Measurements from ENCODE around the gene TBC1D22A. TPM values are rescaled to one million over a fixed set of nuclear protein-coding genes. Genes with fewer than 3 reads are reported as not detected.

Gene TBC1D22A
- total RNA-seq, 4 donors from 2014 or later = 18.8 to 25.2 (median 23.1) TPM

DNA sequence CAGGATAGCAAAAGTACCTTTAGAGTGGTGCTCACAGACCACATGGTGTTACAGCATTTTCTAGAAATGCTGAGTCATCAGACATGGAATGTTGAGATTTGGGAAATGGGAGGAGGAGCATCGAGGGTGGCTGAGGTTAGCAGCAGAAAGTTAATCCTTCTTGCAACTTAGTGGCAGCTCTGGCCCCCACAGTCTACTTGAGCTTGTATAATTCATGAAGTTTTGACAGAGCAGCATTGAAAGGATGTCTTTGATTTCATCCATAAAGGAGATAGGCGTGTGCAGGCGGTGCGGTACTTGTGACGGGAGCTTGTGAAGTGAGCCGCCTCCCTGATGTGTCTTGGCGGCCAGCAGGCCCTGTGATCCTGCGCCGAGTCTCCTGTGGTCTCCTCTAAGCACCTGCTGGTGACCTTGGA, 330.5 kb downstream of the TBC1D22A start:
- intact Hi-C loops (cut with DNase I; ENCODE audit: low total_unique reads) = no loop called here
- DNase-seq (no peak), ATAC-seq (no peak)
- no peak overlapping the region for H3K4me3 ChIP-seq
- no peaks in the 10 kb centered on the region for H3K36me3 ChIP-seq
- no peak overlapping the region for H3K27ac ChIP-seq
- in situ Hi-C loops (cut with MboI; ENCODE audit: low sequenced_read_pairs in 4 of 4) = no loop called here
- TF ChIP-seq POLR2A (IDR thresholded peaks at IDR 0.05) (no peak), CTCF (IDR thresholded peaks at IDR 0.05 in 4 of 5, conservative IDR thresholded peaks at IDR 0.05 in 1 of 5) (no peak)
- H3K4me1 ChIP-seq = no peaks in the 10 kb centered on the region
- H3K9me3 ChIP-seq = peaks cover 0 to 2% (median 0%) of the 10 kb centered on the region in 3 donors
- H3K27me3 ChIP-seq = no peaks in the 10 kb centered on the region

- ATAC-seq = no peak
- Histone ChIP-seq H3K9me3 (peaks cover 0 to 2% (median 0%) of the 10 kb centered on the region in 3 donors), H3K4me1 (no peaks in the 10 kb centered on the region), H3K27ac (no peak overlapping the region), H3K4me3 (no peak overlapping the region), H3K36me3 (no peaks in the 10 kb centered on the region), H3K27me3 (no peaks in the 10 kb centered on the region)
- no peak for DNase-seq
- intact Hi-C loops (cut with DNase I; ENCODE audit: low total_unique reads) (no loop called here), in situ Hi-C loops (cut with MboI; ENCODE audit: low sequenced_read_pairs in 4 of 4) (no loop called here)
- TF ChIP-seq POLR2A (IDR thresholded peaks at IDR 0.05) (no peak), CTCF (IDR thresholded peaks at IDR 0.05 in 4 of 5, conservative IDR thresholded peaks at IDR 0.05 in 1 of 5) (no peak)
These were observed 331.3 kb downstream of the TBC1D22A start for GRCh38 chr22:47093720-47094119.

DNA sequence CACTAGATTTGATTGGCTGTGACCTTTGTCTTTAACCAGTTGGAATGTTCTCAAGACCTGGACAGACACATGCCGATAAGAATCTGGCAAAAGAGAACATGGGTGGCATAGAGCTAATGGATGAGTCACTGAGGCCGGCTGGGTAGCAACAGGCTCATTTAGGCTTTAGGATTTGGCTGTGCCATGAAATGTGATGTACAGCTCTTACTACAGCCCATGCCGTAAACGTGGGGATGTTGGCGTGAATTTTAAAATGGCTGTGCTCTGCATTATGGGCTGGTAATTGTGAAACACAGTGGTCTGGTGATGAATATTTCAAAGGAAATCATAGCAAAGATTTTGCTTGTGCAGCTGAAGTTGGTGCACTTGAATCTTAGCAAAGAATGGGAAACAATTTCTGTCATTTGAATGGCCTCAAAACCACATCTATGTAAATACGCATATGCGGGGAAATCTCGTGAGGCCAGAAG, 332.4 kb downstream of the TBC1D22A start:
- ATAC-seq (no peak), DNase-seq (no peak)
- Histone ChIP-seq H3K36me3 (no peaks in the 10 kb centered on the region), H3K9me3 (peaks cover 0 to 2% (median 0%) of the 10 kb centered on the region in 3 donors), H3K27ac (no peak overlapping the region), H3K27me3 (no peaks in the 10 kb centered on the region), H3K4me3 (no peak overlapping the region), H3K4me1 (no peaks in the 10 kb centered on the region)
- in situ Hi-C loops (cut with MboI; ENCODE audit: low sequenced_read_pairs in 4 of 4) = no loop called here
- intact Hi-C loops (cut with DNase I; ENCODE audit: low total_unique reads) = no loop called here
- TF ChIP-seq POLR2A (IDR thresholded peaks at IDR 0.05) (no peak), CTCF (IDR thresholded peaks at IDR 0.05 in 4 of 5, conservative IDR thresholded peaks at IDR 0.05 in 1 of 5) (no peak)

DNA sequence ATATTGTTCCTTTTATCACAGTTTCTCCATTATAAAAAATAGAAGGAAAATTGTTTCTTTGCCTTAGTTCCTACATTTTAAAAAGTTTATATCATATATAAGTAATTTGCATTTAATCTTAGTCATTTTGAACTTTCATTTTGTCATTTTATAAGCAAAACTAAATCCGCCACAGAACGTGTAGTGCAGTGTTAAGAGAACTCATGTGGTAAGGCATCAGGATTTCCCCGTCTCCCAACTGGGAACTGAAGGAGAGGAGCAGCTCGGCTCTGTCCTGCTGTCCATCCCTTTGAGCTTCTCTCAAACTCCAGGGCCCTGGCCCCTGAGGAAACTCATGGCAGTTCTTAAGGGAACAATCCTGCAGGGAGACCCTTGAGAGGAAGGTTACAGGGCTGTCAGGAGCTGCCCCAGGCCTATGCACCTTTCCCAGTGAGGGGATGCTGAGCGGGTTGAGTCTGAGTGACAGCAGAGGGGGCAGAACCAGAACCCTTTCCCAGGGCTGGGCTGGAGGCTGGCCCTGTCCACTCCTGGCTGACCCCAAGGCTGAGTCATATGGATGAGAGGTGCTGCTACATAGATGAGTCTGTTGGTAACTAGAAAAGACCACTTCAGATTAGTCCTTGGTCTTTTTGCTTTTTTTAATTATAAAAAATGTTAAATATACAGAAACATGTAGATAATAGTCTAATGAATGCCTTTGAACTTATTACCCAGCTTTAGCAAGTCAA, 333.1 kb downstream of the TBC1D22A start:
- Histone ChIP-seq H3K27ac (no peak overlapping the region), H3K27me3 (no peaks in the 10 kb centered on the region), H3K4me1 (no peaks in the 10 kb centered on the region), H3K4me3 (no peak overlapping the region), H3K9me3 (peaks cover 0 to 2% (median 0%) of the 10 kb centered on the region in 3 donors), H3K36me3 (no peaks in the 10 kb centered on the region)
- ATAC-seq = no peak
- in situ Hi-C loops (cut with MboI; ENCODE audit: low sequenced_read_pairs in 4 of 4) = no loop called here
- TF ChIP-seq CTCF (IDR thresholded peaks at IDR 0.05 in 4 of 5, conservative IDR thresholded peaks at IDR 0.05 in 1 of 5) = no peak
- TF ChIP-seq POLR2A (IDR thresholded peaks at IDR 0.05) = no peak
- DNase-seq = no peak
- intact Hi-C loops (cut with DNase I; ENCODE audit: low total_unique reads) = no loop called here

Measured in gastrocnemius medialis (tissue), 4 donors.